ENCODE data around the gene HOXD12.
A peak's percentile ranks its signal among the peaks of the same experiment; 100 is the strongest.

Gene HOXD12

DNA sequence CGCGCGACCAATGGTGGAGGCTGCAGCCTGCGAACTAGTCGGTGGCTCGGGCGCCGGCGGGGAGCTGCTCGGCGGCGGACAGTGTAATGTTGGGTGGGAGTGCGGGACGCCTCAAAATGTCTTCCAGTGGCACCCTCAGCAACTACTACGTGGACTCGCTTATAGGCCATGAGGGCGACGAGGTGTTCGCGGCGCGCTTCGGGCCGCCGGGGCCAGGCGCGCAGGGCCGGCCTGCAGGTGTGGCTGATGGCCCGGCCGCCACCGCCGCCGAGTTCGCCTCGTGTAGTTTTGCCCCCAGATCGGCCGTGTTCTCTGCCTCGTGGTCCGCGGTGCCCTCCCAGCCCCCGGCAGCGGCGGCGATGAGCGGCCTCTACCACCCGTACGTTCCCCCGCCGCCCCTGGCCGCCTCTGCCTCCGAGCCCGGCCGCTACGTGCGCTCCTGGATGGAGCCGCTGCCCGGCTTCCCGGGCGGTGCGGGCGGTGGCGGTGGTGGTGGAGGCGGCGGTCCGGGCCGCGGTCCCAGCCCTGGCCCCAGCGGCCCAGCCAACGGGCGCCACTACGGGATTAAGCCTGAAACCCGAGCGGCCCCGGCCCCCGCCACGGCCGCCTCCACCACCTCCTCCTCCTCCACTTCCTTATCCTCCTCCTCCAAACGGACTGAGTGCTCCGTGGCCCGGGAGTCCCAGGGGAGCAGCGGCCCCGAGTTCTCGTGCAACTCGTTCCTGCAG, 23.3 kb downstream of the HOXD12 start, which contains the start of gene HOXD9:
TSS of gene HOXD9 (plus strand) at position 37 of the 728 bp plus-strand sequence. CDS start at position 87, 50 bp downstream.
- DNase-seq = no peak

GRCh38 chr2:176123411-176124109, 24.0 kb downstream of the HOXD12 start:
- no peak for DNase-seq

DNA sequence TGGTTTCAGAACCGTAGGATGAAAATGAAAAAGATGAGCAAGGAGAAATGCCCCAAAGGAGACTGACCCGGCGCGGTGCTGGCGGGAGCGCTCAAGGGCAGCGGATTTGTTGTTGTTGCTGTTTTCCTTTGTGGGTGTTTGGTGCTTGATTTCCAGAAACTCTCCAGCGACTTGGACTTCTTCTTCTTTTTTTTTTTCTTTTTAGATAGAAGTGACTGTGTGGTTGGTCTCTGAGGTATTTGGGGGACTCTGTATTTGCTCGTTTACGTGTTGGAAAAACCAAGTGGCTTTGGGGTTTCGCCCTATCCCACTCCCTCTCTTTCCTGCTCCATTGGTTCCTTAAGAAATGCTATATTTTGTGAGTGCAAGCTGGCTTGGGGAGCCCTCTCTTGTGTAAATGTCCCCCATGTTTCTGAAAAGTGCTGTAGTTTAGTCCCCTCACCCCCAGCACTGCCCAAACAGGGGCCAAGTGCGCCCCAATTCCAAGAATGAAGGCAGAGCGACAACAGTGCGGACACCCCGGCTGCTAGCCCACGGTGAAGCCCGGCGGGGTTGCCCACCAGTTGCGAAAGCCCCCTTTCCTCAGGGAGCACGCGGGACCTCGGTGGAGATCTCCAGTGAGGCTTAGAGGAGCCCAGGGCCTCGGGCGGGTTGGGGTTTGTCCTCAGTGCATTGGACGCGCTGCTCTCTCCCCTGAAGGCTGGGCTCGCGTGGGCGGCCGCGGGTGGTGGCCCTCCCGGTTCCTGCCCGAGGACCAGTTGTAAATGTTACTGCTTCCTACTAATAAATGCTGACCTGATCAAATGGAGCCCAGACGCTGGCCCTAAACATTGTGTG, 24.7 kb downstream of the HOXD12 start:
- no peak for DNase-seq

GRCh38 chr2:176124947-176125771, 25.6 kb downstream of the HOXD12 start:
- DNase-seq = no peak

DNA sequence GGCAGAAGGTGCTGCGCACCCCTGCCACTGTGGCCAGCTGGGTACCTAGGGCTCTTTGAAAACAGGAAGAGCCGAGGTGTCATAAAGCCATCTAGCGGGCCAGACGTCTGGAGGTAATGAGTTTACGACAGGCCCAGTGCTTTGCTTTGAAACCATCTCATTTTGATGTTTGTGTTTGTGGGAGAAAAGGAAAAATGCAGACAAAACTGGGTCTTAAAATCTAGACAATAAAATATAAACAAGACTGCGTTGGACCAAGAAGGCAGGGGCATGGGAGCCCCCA, 26.1 kb downstream of the HOXD12 start:
- DNase-seq = no peak

- DNase-seq = peak; percentile 61
Observed at GRCh38 chr2:176126929-176127773, 27.6 kb downstream of the HOXD12 start.

DNA sequence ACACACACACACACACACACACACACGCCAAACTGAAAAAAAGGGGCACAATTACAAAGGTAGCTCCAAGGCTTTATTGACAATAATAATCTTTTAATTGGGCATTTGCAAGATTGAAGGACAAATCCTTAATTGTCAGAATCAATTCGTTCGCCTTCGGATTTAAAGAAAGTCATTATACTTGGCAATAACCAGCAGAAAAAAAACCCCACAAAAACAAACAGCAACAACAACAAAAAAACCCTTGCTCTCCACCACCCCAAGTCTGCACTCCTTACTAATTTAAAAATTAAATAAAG, 28.1 kb downstream of the HOXD12 start:
- DNase-seq = no peak

DNA sequence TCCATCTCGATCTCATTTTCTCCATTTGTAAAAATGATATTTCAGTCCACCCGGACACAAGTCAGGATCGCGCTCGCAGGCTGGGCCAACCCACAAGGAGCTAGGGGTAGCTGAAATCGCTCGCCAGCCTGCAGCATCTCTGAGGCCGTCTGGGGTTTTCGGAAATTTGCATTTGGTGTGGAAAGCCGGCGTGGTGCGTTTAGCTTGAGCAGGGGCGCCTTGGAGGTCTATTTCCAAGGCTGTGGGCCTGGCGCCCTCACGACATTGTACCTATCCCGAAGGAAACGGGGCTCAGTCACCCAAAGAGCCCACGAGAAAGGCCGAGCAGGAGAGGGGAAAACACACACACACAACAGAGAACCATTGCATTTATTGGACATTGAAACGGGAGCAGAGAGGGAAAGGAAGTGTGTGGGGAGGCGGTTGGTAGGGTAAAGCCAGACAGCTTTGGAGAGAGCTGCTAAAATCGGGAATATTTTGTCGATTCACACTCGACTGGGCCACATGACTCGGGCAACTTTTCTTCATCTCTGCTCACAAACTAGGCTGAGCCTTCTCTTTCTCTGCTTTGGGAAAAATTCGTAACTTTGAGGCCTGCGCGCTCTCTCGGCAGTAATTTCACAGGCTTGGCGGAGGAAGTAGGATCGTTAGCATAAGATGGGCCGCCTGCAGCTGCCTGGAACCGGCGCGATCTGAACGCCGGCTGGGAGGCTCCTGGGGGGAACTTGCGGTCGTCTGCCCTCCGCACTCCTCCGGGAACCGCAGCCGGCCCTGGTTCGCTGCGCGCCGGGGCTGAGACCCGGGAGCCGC, 28.8 kb downstream of the HOXD12 start:
- no peak for DNase-seq

DNA sequence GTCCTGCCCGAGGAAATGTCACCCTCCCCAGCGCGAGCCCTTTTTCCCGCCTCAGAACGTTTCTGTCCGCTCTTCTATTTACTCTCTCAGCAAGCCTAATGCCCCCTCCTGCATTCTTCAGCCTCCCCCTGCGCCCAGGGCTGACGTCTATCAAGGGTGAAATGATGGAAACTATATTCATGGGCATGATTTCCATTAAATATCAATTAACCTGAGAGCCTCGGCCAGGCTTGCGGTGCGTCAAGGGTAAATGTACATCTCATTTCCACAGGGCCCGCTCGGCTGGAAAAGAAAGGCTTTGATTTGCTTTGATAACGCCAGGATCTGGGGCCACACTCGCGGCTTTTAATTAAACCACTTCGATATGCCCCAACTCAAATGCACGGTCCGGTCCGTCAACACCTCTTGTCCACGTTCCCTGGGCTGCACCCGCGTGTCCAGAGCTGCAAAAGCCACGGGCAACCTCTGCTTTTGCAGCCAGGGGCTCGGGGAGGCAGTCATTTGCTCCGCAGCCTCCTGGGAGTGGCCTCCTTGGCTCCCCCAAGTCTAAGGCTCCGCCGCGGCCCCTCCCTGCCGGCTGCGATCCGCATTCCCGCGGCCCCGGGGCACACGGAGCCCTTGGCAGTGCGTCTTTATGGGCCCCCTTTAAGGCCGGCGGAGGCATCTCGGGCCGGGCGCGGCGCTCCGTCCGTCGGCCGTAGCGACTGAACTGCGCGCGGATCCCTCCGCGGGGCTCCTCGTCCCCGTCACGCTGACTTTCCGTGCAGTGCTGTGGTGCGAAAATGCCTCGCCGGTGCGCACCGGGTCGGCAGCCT, 29.6 kb downstream of the HOXD12 start, which contains the start of gene HOXD8:
TSS of gene HOXD8 (plus strand) at position 724 of the 815 bp plus-strand sequence. CDS start 662 bp downstream, outside the sequence.
- no peak for DNase-seq

DNA sequence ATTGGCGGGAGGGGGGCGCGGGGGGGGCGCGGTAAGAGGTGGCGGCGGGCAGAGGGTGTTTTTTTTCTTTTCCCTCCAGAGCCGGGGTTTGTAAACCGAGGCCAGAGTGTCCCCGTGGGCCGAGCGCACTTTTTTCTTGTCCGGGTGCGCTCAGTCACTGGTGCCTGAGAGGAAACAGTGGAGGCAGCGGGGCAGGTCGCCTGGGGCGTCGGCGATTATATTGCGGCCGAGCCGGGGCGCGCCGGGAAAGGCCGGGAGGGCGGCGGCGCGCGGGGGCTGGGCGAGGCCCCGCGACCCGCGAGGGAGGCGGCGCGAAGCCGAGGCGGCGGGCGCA, 30.2 kb downstream of the HOXD12 start:
- no peak for DNase-seq

DNA sequence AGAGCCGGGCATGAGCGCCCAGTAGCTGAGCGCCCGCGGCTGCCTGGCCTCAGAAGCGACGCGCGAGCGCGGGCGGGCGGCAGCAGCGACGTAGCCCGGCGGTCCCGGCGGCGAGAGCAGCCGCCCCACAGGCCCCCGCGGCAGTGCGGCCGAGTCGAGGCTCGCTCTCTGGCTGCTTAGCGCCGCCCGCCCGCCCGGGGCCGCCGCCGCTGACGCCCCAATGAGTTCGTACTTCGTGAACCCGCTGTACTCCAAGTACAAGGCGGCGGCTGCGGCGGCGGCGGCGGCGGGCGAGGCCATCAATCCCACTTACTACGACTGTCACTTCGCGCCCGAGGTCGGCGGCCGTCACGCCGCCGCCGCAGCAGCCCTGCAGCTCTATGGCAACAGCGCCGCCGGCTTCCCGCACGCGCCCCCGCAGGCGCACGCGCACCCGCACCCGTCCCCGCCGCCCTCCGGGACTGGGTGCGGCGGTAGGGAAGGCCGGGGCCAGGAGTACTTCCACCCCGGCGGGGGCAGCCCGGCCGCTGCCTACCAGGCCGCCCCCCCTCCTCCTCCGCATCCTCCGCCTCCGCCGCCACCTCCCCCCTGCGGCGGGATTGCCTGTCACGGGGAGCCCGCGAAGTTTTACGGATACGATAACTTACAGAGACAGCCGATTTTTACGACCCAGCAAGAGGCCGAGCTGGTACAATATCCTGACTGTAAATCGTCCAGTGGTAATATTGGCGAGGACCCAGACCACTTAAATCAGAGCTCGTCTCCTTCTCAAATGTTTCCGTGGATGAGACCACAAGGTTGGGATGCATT, 30.8 kb downstream of the HOXD12 start:
- DNase-seq = no peak

GRCh38 chr2:176130957-176131847, 31.6 kb downstream of the HOXD12 start:
- no peak for DNase-seq

- no peak for DNase-seq
Observed at GRCh38 chr2:176131848-176132158, 32.2 kb downstream of the HOXD12 start.

- peak; percentile 29 for DNase-seq
Observed at GRCh38 chr2:176132205-176133171, 32.9 kb downstream of the HOXD12 start.

DNA sequence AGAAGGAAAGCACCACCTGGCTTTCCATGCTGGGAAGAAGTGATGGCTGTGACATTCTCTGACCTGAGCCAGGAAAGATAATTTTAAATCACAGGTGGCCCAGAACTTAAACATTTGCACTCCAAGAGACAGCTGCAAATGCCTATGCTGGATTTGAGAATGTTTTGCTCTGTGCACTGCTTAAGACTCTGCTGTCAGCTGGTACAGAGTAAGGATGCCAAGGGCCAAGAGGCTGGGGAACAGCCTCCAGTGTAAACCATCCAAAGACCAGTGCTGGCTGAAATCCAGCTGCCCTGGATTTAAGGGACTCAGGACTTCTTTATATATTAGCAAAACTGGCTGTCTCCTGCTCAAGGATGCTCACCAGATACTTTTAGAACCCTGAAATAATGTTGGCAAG, 33.8 kb downstream of the HOXD12 start:
- no peak for DNase-seq

GRCh38 chr2:176134035-176134434, 34.4 kb downstream of the HOXD12 start:
- DNase-seq = no peak

DNA sequence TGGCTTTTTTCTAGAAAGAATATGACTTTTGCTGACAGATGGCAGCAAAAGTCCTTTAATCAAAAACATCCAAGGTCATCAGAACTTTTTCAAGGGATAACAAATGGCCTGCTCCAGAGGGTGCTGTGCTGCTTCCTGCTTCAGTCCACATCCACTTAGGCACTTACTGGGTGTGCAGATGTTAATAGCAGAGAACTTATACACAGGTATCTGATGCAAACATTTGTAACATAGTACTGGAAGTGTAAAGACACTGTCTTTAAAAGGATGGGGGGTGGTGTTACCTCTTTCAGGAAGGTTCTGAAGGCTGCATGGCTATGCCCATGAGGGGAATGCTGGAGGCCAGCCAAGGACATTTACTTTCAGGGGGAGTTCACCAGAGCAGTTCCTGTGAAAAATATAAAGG, 35.4 kb downstream of the HOXD12 start:
- DNase-seq = no peak

All from inflammatory macrophage treated with lipopolysaccharide for 4 hours (primary cell).